PC-9 (cell line): Measurements from ENCODE around the gene TANK. TPM values are rescaled to one million over a fixed set of nuclear protein-coding genes. Genes with fewer than 3 reads are reported as not detected.

Experiments
- BruUV-seq: library from RNA; stranded (reverse); fragments of 400-500 nt; replicated peaks from 2 replicates; lab custom pipeline; 2021; lab: Mats Ljungman, UMichigan
- CTCF ChIA-PET: fragments of 300-600 bp; sonication (Branson Sonifier 250); formaldehyde crosslinking; loops from one replicate; lab custom pipeline; 2022; ENCODE audit warnings: antibody characterized with exemption; lab: Charles Lee
- POLR2A ChIA-PET: fragments of 300-600 bp; sonication (Branson Sonifier 250); formaldehyde crosslinking; loops from one replicate; lab custom pipeline; 2022; ENCODE audit warnings: antibody characterized with exemption; ENCODE audit not compliant: unreplicated experiment; lab: Charles Lee
- DNase-seq, 2 experiments: peaks; one replicate each; pipeline versions ENCODE4 v3.0.0 to v3.0.0-alpha.2; 2015 to 2022; ENCODE audit warnings: mixed read lengths in 1 of 2
- H2AFZ ChIP-seq: fragments of 200-600 bp; sonication (generic); 2 replicates; pipeline ENCODE4 v1.8.1; 2017; ENCODE audit warnings: antibody characterized with exemption
- H3F3A ChIP-seq: fragments of 200-600 bp; sonication (generic); 2 replicates; pipeline ENCODE4 v1.8.1; 2017; ENCODE audit warnings: antibody characterized with exemption, mild to moderate bottlenecking, low read depth; ENCODE audit not compliant: insufficient read depth
- H3K27ac ChIP-seq: fragments of 200-600 bp; sonication (generic); 2 replicates; pipeline ENCODE4 v1.6.1; 2016; ENCODE audit warnings: mixed run types
- H3K27me3 ChIP-seq: fragments of 200-600 bp; sonication (generic); 2 replicates; pipeline ENCODE4 v1.6.1; 2016; ENCODE audit warnings: low read depth, mixed run types; ENCODE audit not compliant: insufficient read depth
- H3K36me3 ChIP-seq: fragments of 200-600 bp; sonication (generic); 2 replicates; pipeline ENCODE4 v1.6.1; 2016; ENCODE audit warnings: low read depth, mixed run types
- H3K4me1 ChIP-seq: fragments of 200-600 bp; sonication (generic); replicated peaks from 2 replicates; pipeline ENCODE4 v1.6.1; 2016; ENCODE audit warnings: mixed run types; ENCODE audit not compliant: insufficient read depth
- H3K4me2 ChIP-seq: fragments of 200-600 bp; sonication (generic); 2 replicates; pipeline ENCODE4 v1.6.1; 2017; ENCODE audit warnings: mixed run types
- H3K4me3 ChIP-seq: fragments of 200-600 bp; sonication (generic); 2 replicates; pipeline ENCODE4 v1.6.1; 2016; ENCODE audit warnings: mixed run types
- H3K79me2 ChIP-seq: fragments of 200-600 bp; sonication (generic); 2 replicates; pipeline ENCODE4 v1.6.1; 2017; ENCODE audit warnings: low read depth, mixed run types
- H3K9me2 ChIP-seq: fragments of 200-600 bp; sonication (generic); 2 replicates; pipeline ENCODE4 v1.8.1; 2017; ENCODE audit warnings: mild to moderate bottlenecking; ENCODE audit not compliant: insufficient read depth
- H3K9me3 ChIP-seq: fragments of 200-600 bp; sonication (generic); 2 replicates; pipeline ENCODE4 v1.8.1; 2016; ENCODE audit warnings: low read depth; ENCODE audit not compliant: insufficient read depth
- H4K20me1 ChIP-seq: fragments of 200-600 bp; sonication (generic); 2 replicates; pipeline ENCODE4 v1.8.1; 2017; ENCODE audit not compliant: insufficient read depth
- EZH2 ChIP-seq: fragments of 200-600 bp; sonication (generic); IDR thresholded peaks from 2 replicates; pipeline ENCODE4 v1.8.0; 2017; ENCODE audit warnings: antibody characterized with exemption, low read depth
- intact Hi-C: fragments of 100-400 bp; cut with micrococcal nuclease; formaldehyde crosslinking; loops from one replicate; pipeline ENCODE4 v1.10.0; 2022; ENCODE audit not compliant: unreplicated experiment
- total RNA-seq: library from RNA; stranded (reverse); gene quantifications from 2 replicates; pipeline ENCODE4 v1.2.3, GENCODE V29; 2021
- TF ChIP-seq, protein P1 (sequence below): fragments of 200-600 bp; sonication (generic); conservative IDR thresholded peaks from 2 replicates; pipeline ENCODE4 v1.6.1; 2017; ENCODE audit warnings: mixed run types, antibody characterized with exemption, mild to moderate bottlenecking, moderate library complexity

TANK gene
- total RNA-seq, 1 experiment from 2014 or later = 46.1 TPM

DNA sequence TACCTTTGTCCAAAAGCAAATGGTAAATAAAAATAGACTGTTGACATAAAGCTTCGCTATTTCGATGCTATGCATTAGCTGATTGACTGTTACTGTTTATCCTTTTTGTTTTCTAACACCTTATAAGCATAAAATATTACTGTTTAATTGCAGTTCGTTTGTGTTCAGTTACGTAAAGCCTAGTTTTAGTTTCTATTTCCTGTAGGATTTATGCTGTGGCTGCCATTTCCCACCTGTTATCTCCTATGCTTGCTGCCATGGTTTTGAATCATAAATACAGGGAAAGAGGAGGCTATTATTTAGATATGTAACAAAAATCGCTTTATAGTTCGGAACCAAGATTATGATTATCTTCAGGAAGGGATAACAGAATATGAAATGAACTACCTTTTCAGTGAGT, 3.9 kb downstream of the TANK start:
- CTCF ChIA-PET = no interaction called here
- Histone ChIP-seq H4K20me1 (peaks cover 2% of the 10 kb centered on the region; the same call in 1 of the 2 replicates), H3K4me1 (peaks cover 30% of the 10 kb centered on the region), H3K9me2 (no peaks in the 10 kb centered on the region), H3K36me3 (peaks cover 23% of the 10 kb centered on the region), H2AFZ (no peak overlapping the region), H3K79me2 (peaks cover 56% of the 10 kb centered on the region), H3K4me3 (no peak overlapping the region), H3K4me2 (no peak overlapping the region), H3K27ac (no peak overlapping the region), H3F3A (peaks cover 11% of the 10 kb centered on the region; the same call in 1 of the 2 replicates), H3K9me3 (0 out of 2 replicates have a peak, but pooled peaks cover 2% of the 10 kb centered on the region), H3K27me3 (no peaks in the 10 kb centered on the region)
- TF ChIP-seq, protein P1, sequence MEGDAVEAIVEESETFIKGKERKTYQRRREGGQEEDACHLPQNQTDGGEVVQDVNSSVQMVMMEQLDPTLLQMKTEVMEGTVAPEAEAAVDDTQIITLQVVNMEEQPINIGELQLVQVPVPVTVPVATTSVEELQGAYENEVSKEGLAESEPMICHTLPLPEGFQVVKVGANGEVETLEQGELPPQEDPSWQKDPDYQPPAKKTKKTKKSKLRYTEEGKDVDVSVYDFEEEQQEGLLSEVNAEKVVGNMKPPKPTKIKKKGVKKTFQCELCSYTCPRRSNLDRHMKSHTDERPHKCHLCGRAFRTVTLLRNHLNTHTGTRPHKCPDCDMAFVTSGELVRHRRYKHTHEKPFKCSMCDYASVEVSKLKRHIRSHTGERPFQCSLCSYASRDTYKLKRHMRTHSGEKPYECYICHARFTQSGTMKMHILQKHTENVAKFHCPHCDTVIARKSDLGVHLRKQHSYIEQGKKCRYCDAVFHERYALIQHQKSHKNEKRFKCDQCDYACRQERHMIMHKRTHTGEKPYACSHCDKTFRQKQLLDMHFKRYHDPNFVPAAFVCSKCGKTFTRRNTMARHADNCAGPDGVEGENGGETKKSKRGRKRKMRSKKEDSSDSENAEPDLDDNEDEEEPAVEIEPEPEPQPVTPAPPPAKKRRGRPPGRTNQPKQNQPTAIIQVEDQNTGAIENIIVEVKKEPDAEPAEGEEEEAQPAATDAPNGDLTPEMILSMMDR = no peak
- no peak for TF ChIP-seq EZH2
- intact Hi-C loops = no loop called here
- no peak for DNase-seq
- POLR2A ChIA-PET = no interaction called here
- no TSS peak for BruUV-seq

- peaks cover 23% of the 10 kb centered on the region for H3K36me3 ChIP-seq
- H3K9me2 ChIP-seq = no peaks in the 10 kb centered on the region
- peaks cover 63% of the 10 kb centered on the region for H3K79me2 ChIP-seq
- peaks cover 2% of the 10 kb centered on the region; the same call in 1 of the 2 replicates for H4K20me1 ChIP-seq
- H3K4me3 ChIP-seq = no peak overlapping the region
- H3K9me3 ChIP-seq = 0 out of 2 replicates have a peak, but pooled peaks cover 2% of the 10 kb centered on the region
- no peak overlapping the region for H2AFZ ChIP-seq
- ChIA-PET POLR2A (interaction anchor here (0.7 kb wide), 1 partner anchor 58 kb away, joined by 6 read pairs; no protein-coding TSS in a partner anchor), CTCF (no interaction called here)
- intact Hi-C loops = no loop called here
- TF ChIP-seq, protein P1 = no peak
- no peak for TF ChIP-seq EZH2
- no peak overlapping the region for H3K4me2 ChIP-seq
- H3K4me1 ChIP-seq = peaks cover 22% of the 10 kb centered on the region
- H3K27ac ChIP-seq = no peak overlapping the region
- no peaks in the 10 kb centered on the region for H3K27me3 ChIP-seq
- DNase-seq = no peak
- H3F3A ChIP-seq = peaks cover 5% of the 10 kb centered on the region; the same call in 1 of the 2 replicates
- no TSS peak for BruUV-seq
These were observed 5.0 kb downstream of the TANK start for GRCh38 chr2:161165266-161165665.

DNA sequence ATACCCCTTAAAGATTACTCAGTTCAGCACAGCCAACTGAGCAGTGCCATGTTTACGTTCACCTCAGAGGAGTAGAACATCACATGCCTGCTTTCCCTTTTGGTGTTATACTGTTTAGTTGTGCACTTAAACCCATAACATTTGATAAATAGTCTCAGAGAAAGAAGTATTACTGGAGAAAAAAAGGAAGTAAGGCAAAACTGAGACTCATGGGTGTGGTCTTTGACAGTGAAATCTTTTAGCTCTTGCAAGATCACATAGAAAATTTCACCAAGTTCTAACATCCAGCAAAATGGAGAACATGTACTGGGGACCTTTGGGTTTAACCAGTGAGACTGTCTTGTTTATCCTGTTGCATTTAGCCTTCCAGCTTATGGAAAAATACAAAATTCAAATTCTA, 5.6 kb downstream of the TANK start:
- H3K36me3 ChIP-seq = peaks cover 23% of the 10 kb centered on the region
- intact Hi-C loops = no loop called here
- POLR2A ChIA-PET = no interaction called here
- H3K79me2 ChIP-seq = peaks cover 63% of the 10 kb centered on the region
- H3K4me1 ChIP-seq = peaks cover 22% of the 10 kb centered on the region
- DNase-seq = no peak
- H4K20me1 ChIP-seq = peaks cover 2% of the 10 kb centered on the region; the same call in 1 of the 2 replicates
- no peak overlapping the region for H3K4me2 ChIP-seq
- no peak overlapping the region for H3K4me3 ChIP-seq
- H2AFZ ChIP-seq = no peak overlapping the region
- H3K27ac ChIP-seq = 0 out of 2 replicates have a peak overlapping the region, but pooled peaks have one; percentile 23
- no peaks in the 10 kb centered on the region for H3K9me2 ChIP-seq
- peaks cover 5% of the 10 kb centered on the region; the same call in 1 of the 2 replicates for H3F3A ChIP-seq
- TF ChIP-seq, protein P1 = no peak
- no peak for TF ChIP-seq EZH2
- H3K9me3 ChIP-seq = 0 out of 2 replicates have a peak, but pooled peaks cover 2% of the 10 kb centered on the region
- no TSS peak for BruUV-seq
- no peaks in the 10 kb centered on the region for H3K27me3 ChIP-seq
- CTCF ChIA-PET = no interaction called here
